HFFc6 (cell line): ENCODE results near the gene OPALIN. TPM values are rescaled to one million over a fixed set of nuclear protein-coding genes. Genes with fewer than 3 reads are reported as not detected.

Experiments
- DNase-seq: peaks from one replicate; pipeline ENCODE4 v3.0.0-alpha.2; 2018
- H3K27ac Mint-ChIP-seq: 2 replicates; pipeline ENCODE4 v1.8.0; 2020; ENCODE audit warnings: mild to moderate bottlenecking, mixed read lengths
- H3K27me3 Mint-ChIP-seq: 2 replicates; pipeline ENCODE4 v1.8.0; 2021; ENCODE audit warnings: mild to moderate bottlenecking, moderate library complexity, mixed read lengths; ENCODE audit not compliant: insufficient read depth
- H3K36me3 Mint-ChIP-seq: 2 replicates; pipeline ENCODE4 v1.8.0; 2021; ENCODE audit warnings: low read depth, mixed read lengths
- H3K4me1 Mint-ChIP-seq: 2 replicates; pipeline ENCODE4 v1.8.0; 2020; ENCODE audit warnings: low read depth, mixed read lengths
- H3K4me3 Mint-ChIP-seq: 2 replicates; pipeline ENCODE4 v1.8.0; 2020; ENCODE audit warnings: mild to moderate bottlenecking, moderate library complexity, mixed read lengths
- H3K9me3 Mint-ChIP-seq: 2 replicates; pipeline ENCODE4 v1.8.0; 2020; ENCODE audit warnings: mild to moderate bottlenecking, mixed read lengths
- total RNA-seq, 6 experiments: library from RNA; stranded (reverse); fragmentation: NEBNext Ultra II Directional; extraction: Animal tissue kit (Norgen Biotek cat#: 25700); gene quantifications; 2 replicates in 1 of 6; 3 replicates in 5 of 6; pipeline ENCODE4 v1.2.3, GENCODE V29; 2021
- TF ChIP-seq, protein P1 (sequence below): fragments of 200-600 bp; sonication (generic); IDR thresholded peaks from 2 replicates; pipeline ENCODE4 v1.5.0; 2021; ENCODE audit warnings: antibody characterized with exemption, mild to moderate bottlenecking

OPALIN gene
- total RNA-seq, 6 experiments from 2014 or later = not detected

DNA sequence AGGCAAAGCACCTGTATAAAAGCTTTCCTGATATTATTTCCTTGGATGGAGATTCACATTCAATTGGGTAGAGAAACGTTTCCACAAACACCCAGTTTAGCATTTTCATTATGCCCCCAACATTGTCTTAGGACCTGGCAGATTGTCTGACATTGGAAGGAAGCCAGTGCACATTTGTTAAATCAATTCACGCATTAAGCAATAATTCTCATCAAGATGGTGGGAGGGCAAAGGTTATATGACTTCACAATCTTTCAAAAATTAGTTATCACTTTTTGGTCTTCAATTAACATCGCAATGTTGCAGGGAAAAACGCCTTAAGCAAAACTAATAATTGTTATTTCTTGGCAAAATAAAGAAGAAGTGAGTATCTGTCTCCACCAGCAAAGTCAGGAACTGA is 16.4 kb downstream of the OPALIN start:
- Mint-ChIP-seq H3K27ac (no peak overlapping the region), H3K4me3 (no peak overlapping the region), H3K4me1 (no peaks in the 10 kb centered on the region), H3K36me3 (no peaks in the 10 kb centered on the region), H3K27me3 (peaks cover 16% of the 10 kb centered on the region), H3K9me3 (no peaks in the 10 kb centered on the region)
- no peak for DNase-seq
- TF ChIP-seq, protein P1, sequence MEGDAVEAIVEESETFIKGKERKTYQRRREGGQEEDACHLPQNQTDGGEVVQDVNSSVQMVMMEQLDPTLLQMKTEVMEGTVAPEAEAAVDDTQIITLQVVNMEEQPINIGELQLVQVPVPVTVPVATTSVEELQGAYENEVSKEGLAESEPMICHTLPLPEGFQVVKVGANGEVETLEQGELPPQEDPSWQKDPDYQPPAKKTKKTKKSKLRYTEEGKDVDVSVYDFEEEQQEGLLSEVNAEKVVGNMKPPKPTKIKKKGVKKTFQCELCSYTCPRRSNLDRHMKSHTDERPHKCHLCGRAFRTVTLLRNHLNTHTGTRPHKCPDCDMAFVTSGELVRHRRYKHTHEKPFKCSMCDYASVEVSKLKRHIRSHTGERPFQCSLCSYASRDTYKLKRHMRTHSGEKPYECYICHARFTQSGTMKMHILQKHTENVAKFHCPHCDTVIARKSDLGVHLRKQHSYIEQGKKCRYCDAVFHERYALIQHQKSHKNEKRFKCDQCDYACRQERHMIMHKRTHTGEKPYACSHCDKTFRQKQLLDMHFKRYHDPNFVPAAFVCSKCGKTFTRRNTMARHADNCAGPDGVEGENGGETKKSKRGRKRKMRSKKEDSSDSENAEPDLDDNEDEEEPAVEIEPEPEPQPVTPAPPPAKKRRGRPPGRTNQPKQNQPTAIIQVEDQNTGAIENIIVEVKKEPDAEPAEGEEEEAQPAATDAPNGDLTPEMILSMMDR = no peak

- TF ChIP-seq, protein P1 = no peak
- no peak for DNase-seq
- H3K9me3 Mint-ChIP-seq = no peaks in the 10 kb centered on the region
- H3K36me3 Mint-ChIP-seq = no peaks in the 10 kb centered on the region
- no peak overlapping the region for H3K4me3 Mint-ChIP-seq
- H3K27me3 Mint-ChIP-seq = peaks cover 16% of the 10 kb centered on the region
- H3K4me1 Mint-ChIP-seq = no peaks in the 10 kb centered on the region
- no peak overlapping the region for H3K27ac Mint-ChIP-seq
These were observed 17.3 kb downstream of the OPALIN start for GRCh38 chr10:96341219-96342182.

GRCh38 chr10:96339956-96340904 is 18.6 kb downstream of the OPALIN start:
- H3K4me1 Mint-ChIP-seq = no peaks in the 10 kb centered on the region
- peaks cover 16% of the 10 kb centered on the region for H3K27me3 Mint-ChIP-seq
- TF ChIP-seq, protein P1 = peak; percentile 85
- H3K9me3 Mint-ChIP-seq = no peaks in the 10 kb centered on the region
- H3K27ac Mint-ChIP-seq = no peak overlapping the region
- no peak overlapping the region for H3K4me3 Mint-ChIP-seq
- no peaks in the 10 kb centered on the region for H3K36me3 Mint-ChIP-seq
- peak; percentile 74 for DNase-seq

DNA sequence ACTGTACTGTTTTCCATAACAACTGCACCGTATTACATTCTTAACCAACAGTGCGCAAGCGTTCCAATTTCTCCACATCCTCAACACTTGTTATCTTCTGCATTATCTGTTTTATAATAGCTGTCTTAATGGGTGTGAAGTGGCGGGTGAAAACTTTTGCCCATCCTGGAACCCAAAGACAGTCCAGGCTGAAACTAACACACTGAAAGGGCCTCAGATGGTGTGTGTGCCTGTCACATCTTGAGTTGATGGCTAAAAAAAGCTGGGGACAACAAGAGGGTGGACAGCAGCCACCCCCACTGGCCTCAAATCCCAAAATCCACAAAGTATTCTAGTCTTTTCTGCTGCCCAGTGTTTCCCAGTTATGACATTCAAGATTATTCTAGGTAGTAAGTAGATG is 19.4 kb downstream of the OPALIN start:
- Mint-ChIP-seq H3K4me1 (no peaks in the 10 kb centered on the region), H3K27me3 (peaks cover 15% of the 10 kb centered on the region), H3K36me3 (no peaks in the 10 kb centered on the region), H3K9me3 (no peaks in the 10 kb centered on the region), H3K27ac (no peak overlapping the region), H3K4me3 (no peak overlapping the region)
- no peak for DNase-seq
- TF ChIP-seq, protein P1 = no peak

DNA sequence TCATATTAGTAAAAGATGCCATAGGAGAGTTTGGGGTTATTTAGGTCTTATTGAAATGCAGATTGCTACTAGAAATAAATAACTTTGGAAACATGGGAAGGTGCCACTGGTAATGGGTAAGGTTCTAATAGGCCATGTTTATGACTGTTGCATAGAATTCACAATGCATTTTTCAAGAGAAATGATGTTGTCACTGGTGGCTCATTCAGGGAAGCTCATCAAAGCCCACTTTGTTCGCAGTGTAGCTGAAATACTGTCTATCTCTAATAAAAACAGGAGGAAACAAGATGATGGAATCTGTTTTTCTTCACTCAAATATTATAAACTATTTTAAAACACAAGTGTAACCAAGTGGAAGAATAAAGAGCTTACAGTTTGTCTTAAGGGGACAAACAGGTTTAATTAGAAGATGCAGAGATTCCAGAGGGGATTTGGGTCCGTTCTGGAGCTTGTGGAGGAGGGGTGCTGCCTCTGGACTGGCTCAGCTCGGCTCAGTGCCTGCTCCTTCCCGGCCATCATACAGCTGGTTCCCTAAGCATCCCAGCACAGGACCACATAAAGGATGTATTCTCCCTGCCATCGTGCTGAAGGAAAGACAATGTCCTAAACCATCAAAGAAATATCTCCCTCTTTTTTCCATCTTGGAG is 20.4 kb downstream of the OPALIN start:
- DNase-seq = no peak
- Mint-ChIP-seq H3K4me1 (no peaks in the 10 kb centered on the region), H3K27me3 (peaks cover 10% of the 10 kb centered on the region), H3K9me3 (no peaks in the 10 kb centered on the region), H3K36me3 (no peaks in the 10 kb centered on the region), H3K27ac (no peak overlapping the region), H3K4me3 (no peak overlapping the region)
- TF ChIP-seq, protein P1 = no peak
